Measurements from ENCODE around the gene HLA-E. TPM values are rescaled to one million over a fixed set of nuclear protein-coding genes. Genes with fewer than 3 reads are reported as not detected.

The HLA-E gene
- total and polyA plus RNA-seq, 2 of the 13 experiments (the other 11 are each of a cell fraction or from before 2014, with no cell fraction given) = 45.2 to 90.4 TPM

DNA sequence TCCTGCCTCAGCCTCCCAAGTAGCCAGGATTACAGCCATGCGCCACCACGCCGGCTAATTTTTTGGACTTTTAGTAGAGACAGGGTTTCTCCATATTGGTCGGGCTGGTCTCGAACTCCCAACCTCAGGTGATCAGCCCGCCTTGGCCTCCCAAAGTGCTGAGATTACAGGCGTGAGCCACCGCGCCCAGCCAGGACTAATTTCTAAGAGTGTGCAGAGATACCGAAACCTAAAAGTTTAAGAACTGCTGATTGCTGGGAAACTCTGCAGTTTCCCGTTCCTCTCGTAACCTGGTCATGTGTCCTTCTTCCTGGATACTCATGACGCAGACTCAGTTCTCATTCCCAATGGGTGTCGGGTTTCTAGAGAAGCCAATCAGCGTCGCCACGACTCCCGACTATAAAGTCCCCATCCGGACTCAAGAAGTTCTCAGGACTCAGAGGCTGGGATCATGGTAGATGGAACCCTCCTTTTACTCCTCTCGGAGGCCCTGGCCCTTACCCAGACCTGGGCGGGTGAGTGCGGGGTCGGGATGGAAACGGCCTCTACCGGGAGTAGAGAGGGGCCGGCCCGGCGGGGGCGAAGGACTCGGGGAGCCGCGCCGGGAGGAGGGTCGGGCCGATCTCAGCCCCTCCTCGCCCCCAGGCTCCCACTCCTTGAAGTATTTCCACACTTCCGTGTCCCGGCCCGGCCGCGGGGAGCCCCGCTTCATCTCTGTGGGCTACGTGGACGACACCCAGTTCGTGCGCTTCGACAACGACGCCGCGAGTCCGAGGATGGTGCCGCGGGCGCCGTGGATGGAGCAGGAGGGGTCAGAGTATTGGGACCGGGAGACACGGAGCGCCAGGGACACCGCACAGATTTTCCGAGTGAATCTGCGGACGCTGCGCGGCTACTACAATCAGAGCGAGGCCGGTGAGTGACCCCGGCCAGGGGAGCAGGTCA lies at the start of gene HLA-E (continued):
- TF ChIP-seq ATF7-NPFF (CRISPR knock-in tag; IDR thresholded peaks at IDR 0.05; ENCODE audit: low read depth) = no peak
- no peak for TF ChIP-seq MAF1 (CRISPR knock-in tag; IDR thresholded peaks at IDR 0.05; ENCODE audit: borderline replicate concordance)
- TF ChIP-seq ZNF3 (CRISPR knock-in tag; IDR thresholded peaks at IDR 0.05) = no peak
- TF ChIP-seq ZNF34 (CRISPR knock-in tag; IDR thresholded peaks at IDR 0.05; ENCODE audit: borderline replicate concordance) = no peak; the same call in 1 of the 2 replicates
- no peak for TF ChIP-seq RFX3 (CRISPR knock-in tag; IDR thresholded peaks at IDR 0.05)
- no peak for TF ChIP-seq MYNN (CRISPR knock-in tag; IDR thresholded peaks at IDR 0.05; ENCODE audit: low read depth)
- TF ChIP-seq, protein P1, sequence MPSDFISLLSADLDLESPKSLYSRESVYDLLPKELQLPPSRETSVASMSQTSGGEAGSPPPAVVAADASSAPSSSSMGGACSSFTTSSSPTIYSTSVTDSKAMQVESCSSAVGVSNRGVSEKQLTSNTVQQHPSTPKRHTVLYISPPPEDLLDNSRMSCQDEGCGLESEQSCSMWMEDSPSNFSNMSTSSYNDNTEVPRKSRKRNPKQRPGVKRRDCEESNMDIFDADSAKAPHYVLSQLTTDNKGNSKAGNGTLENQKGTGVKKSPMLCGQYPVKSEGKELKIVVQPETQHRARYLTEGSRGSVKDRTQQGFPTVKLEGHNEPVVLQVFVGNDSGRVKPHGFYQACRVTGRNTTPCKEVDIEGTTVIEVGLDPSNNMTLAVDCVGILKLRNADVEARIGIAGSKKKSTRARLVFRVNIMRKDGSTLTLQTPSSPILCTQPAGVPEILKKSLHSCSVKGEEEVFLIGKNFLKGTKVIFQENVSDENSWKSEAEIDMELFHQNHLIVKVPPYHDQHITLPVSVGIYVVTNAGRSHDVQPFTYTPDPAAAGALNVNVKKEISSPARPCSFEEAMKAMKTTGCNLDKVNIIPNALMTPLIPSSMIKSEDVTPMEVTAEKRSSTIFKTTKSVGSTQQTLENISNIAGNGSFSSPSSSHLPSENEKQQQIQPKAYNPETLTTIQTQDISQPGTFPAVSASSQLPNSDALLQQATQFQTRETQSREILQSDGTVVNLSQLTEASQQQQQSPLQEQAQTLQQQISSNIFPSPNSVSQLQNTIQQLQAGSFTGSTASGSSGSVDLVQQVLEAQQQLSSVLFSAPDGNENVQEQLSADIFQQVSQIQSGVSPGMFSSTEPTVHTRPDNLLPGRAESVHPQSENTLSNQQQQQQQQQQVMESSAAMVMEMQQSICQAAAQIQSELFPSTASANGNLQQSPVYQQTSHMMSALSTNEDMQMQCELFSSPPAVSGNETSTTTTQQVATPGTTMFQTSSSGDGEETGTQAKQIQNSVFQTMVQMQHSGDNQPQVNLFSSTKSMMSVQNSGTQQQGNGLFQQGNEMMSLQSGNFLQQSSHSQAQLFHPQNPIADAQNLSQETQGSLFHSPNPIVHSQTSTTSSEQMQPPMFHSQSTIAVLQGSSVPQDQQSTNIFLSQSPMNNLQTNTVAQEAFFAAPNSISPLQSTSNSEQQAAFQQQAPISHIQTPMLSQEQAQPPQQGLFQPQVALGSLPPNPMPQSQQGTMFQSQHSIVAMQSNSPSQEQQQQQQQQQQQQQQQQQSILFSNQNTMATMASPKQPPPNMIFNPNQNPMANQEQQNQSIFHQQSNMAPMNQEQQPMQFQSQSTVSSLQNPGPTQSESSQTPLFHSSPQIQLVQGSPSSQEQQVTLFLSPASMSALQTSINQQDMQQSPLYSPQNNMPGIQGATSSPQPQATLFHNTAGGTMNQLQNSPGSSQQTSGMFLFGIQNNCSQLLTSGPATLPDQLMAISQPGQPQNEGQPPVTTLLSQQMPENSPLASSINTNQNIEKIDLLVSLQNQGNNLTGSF (CRISPR knock-in tag; IDR thresholded peaks at IDR 0.05) = no peak
- no peak for TF ChIP-seq ZNF343 (CRISPR knock-in tag; IDR thresholded peaks at IDR 0.05)
- no peak for TF ChIP-seq SYNCRIP (IDR thresholded peaks at IDR 0.05; ENCODE audit: insufficient read depth, low read depth, low read length)
- TF ChIP-seq GATAD2A (CRISPR knock-in tag; IDR thresholded peaks at IDR 0.05) = peak; percentile 23; the same call in 1 of the 2 replicates
- TF ChIP-seq, protein P2, sequence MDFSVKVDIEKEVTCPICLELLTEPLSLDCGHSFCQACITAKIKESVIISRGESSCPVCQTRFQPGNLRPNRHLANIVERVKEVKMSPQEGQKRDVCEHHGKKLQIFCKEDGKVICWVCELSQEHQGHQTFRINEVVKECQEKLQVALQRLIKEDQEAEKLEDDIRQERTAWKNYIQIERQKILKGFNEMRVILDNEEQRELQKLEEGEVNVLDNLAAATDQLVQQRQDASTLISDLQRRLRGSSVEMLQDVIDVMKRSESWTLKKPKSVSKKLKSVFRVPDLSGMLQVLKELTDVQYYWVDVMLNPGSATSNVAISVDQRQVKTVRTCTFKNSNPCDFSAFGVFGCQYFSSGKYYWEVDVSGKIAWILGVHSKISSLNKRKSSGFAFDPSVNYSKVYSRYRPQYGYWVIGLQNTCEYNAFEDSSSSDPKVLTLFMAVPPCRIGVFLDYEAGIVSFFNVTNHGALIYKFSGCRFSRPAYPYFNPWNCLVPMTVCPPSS (IDR thresholded peaks at IDR 0.05) = no peak
- peak; percentile 21; the same call in 1 of the 2 replicates for TF ChIP-seq ZNF205 (CRISPR knock-in tag; IDR thresholded peaks at IDR 0.05)
- peak; percentile 98 for TF ChIP-seq RFX5 (IDR thresholded peaks at IDR 0.05; ENCODE audit: low read depth, low read length)
- TF ChIP-seq MEIS1 (CRISPR knock-in tag; IDR thresholded peaks at IDR 0.05; ENCODE audit: borderline replicate concordance) = no peak; the same call in 1 of the 2 replicates
- TF ChIP-seq ZNF619 (CRISPR knock-in tag; IDR thresholded peaks at IDR 0.05) = no peak
- peak; percentile 86 for TF ChIP-seq RCOR2 (CRISPR knock-in tag; IDR thresholded peaks at IDR 0.05)
- TF ChIP-seq MXI1 (IDR thresholded peaks at IDR 0.05; ENCODE audit: borderline replicate concordance, low read depth, low read length) = no peak; the same call in 2 of the 3 replicates
- no peak; the same call in 1 of the 2 replicates for TF ChIP-seq RXRA (CRISPR knock-in tag; IDR thresholded peaks at IDR 0.05)
- peak; percentile 80; the same call in 1 of the 2 replicates for TF ChIP-seq ZNF235 (CRISPR knock-in tag; IDR thresholded peaks at IDR 0.05; ENCODE audit: borderline replicate concordance)
- no peak for TF ChIP-seq PAX8 (CRISPR knock-in tag; IDR thresholded peaks at IDR 0.05; ENCODE audit: borderline replicate concordance)
- peak; percentile 72; the same call in 1 of the 2 replicates for TF ChIP-seq ZNF350 (CRISPR knock-in tag; IDR thresholded peaks at IDR 0.05; ENCODE audit: borderline replicate concordance, low read depth)
- TF ChIP-seq, protein P3, sequence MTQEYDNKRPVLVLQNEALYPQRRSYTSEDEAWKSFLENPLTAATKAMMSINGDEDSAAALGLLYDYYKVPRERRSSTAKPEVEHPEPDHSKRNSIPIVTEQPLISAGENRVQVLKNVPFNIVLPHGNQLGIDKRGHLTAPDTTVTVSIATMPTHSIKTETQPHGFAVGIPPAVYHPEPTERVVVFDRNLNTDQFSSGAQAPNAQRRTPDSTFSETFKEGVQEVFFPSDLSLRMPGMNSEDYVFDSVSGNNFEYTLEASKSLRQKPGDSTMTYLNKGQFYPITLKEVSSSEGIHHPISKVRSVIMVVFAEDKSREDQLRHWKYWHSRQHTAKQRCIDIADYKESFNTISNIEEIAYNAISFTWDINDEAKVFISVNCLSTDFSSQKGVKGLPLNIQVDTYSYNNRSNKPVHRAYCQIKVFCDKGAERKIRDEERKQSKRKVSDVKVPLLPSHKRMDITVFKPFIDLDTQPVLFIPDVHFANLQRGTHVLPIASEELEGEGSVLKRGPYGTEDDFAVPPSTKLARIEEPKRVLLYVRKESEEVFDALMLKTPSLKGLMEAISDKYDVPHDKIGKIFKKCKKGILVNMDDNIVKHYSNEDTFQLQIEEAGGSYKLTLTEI (CRISPR knock-in tag; conservative IDR thresholded peaks at IDR 0.05) = no peak
